Measurements from ENCODE around the gene SH3BP2. TPM values are rescaled to one million over a fixed set of nuclear protein-coding genes. Genes with fewer than 3 reads are reported as not detected.

The SH3BP2 gene
- total and polyA plus RNA-seq, 10 of the 15 experiments (the other 5 are each of a cell fraction or from before 2014, with no cell fraction given): 1.1 to 61.8 (median 23.9) TPM

DNA sequence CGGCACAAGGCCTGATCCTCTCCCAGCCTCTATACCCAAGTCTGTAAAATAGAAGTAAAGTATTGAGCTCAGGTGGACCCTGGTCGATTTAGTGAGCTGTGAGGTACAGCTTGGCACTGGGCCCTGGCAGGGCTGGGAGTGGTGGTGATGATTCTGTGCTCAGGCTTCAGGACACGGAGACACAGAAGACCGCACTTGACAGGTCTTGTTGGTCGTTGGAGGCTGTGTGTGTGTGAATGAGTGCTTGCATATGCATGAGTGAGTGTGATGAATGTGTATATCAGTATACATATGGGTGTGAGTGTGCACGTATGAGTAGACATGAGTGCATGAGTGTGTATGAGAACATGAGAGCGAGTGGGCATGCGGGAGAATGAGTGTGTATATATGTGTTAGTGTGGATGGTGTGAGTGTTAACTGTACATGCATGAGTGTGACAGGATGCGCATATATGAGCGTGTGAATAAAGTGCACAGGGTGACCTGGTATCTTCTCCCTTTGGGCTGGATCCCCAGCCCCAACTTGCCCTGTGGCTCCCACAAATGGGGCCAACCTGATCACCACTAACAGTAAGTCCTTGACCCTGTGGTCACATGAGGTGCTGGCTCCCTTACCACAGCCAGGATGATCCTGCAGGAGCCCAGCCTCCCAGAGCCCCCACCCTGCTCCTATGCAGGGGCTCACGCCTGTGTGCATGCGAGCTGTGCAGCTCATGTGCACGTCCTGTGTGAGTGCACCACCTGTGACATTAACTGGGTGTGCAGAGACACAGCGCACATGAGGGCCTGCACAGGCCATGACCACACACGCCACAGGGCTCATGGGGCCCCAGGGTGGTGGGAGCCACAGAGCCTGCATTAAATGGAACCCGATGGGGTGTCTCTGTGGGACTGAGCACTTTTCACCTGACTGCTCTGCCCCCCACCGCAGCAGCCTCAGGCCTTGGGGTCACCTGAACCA lies 20.8 kb downstream of the SH3BP2 start:
- H3K27ac ChIP-seq (ENCODE audit: control insufficient read depth, insufficient read depth): peak overlapping the region; percentile 90; the same call in 1 of the 2 replicates
- TF ChIP-seq RAD51 (IDR thresholded peaks at IDR 0.05): no peak
- peak; percentile 68 for TF ChIP-seq RUNX3 (IDR thresholded peaks at IDR 0.05; ENCODE audit: low read length)
- TF ChIP-seq CBX3 (IDR thresholded peaks at IDR 0.05; ENCODE audit: borderline replicate concordance, low read depth): no peak
- TF ChIP-seq POLR2AphosphoS2 (IDR thresholded peaks at IDR 0.05; ENCODE audit: low read depth, low read length): 0 out of 2 replicates have a peak, but pooled peaks have one; percentile 25
- TF ChIP-seq, protein P1, sequence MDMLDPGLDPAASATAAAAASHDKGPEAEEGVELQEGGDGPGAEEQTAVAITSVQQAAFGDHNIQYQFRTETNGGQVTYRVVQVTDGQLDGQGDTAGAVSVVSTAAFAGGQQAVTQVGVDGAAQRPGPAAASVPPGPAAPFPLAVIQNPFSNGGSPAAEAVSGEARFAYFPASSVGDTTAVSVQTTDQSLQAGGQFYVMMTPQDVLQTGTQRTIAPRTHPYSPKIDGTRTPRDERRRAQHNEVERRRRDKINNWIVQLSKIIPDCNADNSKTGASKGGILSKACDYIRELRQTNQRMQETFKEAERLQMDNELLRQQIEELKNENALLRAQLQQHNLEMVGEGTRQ (IDR thresholded peaks at IDR 0.05; ENCODE audit: borderline replicate concordance, low read depth, low read length): no peak
- TF ChIP-seq POU2F2 (IDR thresholded peaks at IDR 0.05; ENCODE audit: borderline replicate concordance, low read depth, low read length): peak; percentile 70; the same call in 1 of the 3 replicates
- TF ChIP-seq BHLHE40 (IDR thresholded peaks at IDR 0.05; ENCODE audit: borderline replicate concordance in 1 of 2, low read depth in 2 of 2, low read length in 1 of 2): peak; percentile 55 to 73; a peak in 3 of 4 replicates
- peak; percentile 67 for TF ChIP-seq NR2F1 (conservative IDR thresholded peaks at IDR 0.05)
- TF ChIP-seq MEF2B (IDR thresholded peaks at IDR 0.05; ENCODE audit: partially characterized antibody, poor library complexity, severe bottlenecking): no peak
- TF ChIP-seq, protein P2, sequence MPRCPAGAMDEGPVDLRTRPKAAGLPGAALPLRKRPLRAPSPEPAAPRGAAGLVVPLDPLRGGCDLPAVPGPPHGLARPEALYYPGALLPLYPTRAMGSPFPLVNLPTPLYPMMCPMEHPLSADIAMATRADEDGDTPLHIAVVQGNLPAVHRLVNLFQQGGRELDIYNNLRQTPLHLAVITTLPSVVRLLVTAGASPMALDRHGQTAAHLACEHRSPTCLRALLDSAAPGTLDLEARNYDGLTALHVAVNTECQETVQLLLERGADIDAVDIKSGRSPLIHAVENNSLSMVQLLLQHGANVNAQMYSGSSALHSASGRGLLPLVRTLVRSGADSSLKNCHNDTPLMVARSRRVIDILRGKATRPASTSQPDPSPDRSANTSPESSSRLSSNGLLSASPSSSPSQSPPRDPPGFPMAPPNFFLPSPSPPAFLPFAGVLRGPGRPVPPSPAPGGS (IDR thresholded peaks at IDR 0.05; ENCODE audit: borderline replicate concordance, insufficient read depth, low read depth, low read length, poor library complexity, severe bottlenecking): peak; percentile 92
- DNase-seq (ENCODE audit: low read depth, low spot score) (no peak), ATAC-seq (peak; percentile 17), FAIRE-seq (peak; percentile 79)
- CTCF ChIA-PET: interaction anchor here (0.9 to 1.3 kb wide), 4 partner anchors 55 to 224 kb away, joined by 3 to 4 read pairs (median 4); no protein-coding TSS in a partner anchor
- SMC1A ChIA-PET (ENCODE audit: uncharacterized antibody, unreplicated experiment): interaction anchor here (0.6 to 2.6 kb wide), 10 partner anchors 8 to 124 kb away, joined by 3 to 17 read pairs (median 4); no protein-coding TSS in a partner anchor
- H3K9ac ChIP-seq (ENCODE audit: control insufficient read depth, insufficient read depth, low read length): peak overlapping the region; percentile 85; the same call in 1 of the 2 replicates
- peak overlapping the region; percentile 99 for H3K4me2 ChIP-seq (ENCODE audit: control insufficient read depth, insufficient read depth)
- TSS peak; percentile 34 for BruUV-seq (replicated peaks)
- RAD21 ChIA-PET (ENCODE audit: unreplicated experiment): interaction anchor here (0.5 to 1.8 kb wide), 9 partner anchors 10 to 140 kb away, joined by 3 to 10 read pairs (median 4); partner anchors contain the start of gene TNIP2
- H3K27me3 ChIP-seq (replicated peaks in 1 of 2; ENCODE audit: control insufficient read depth in 2 of 2, insufficient read depth in 2 of 2, low read length in 1 of 2): no peaks in the 10 kb centered on the region
- POLR2A ChIA-PET: interaction anchor here (0.6 to 3.1 kb wide), 9 partner anchors 10 to 372 kb away, joined by 3 to 16 read pairs (median 5); partner anchors contain the start of gene FAM193A
- H3K79me2 ChIP-seq (ENCODE audit: control insufficient read depth, insufficient read depth, low read length): peaks cover 53% of the 10 kb centered on the region
- H2AFZ ChIP-seq (ENCODE audit: control insufficient read depth, low read depth, low read length): no peak overlapping the region
- peaks cover 50% of the 10 kb centered on the region for H3K4me1 ChIP-seq (ENCODE audit: control insufficient read depth, insufficient read depth, low read length)
- no peaks in the 10 kb centered on the region for H3K9me3 ChIP-seq (replicated peaks; ENCODE audit: control insufficient read depth, insufficient read depth, low read length)
- whole genome bisulfite sequencing (ENCODE audit: insufficient coverage, insufficient replicate concordance, low lambda C conversion rate, missing lambda C conversion rate): 61% methylated on average over 17 of the region's 17 CpGs
- in situ Hi-C loops (cut with MboI) (no loop called here), intact Hi-C loops (cut with micrococcal nuclease; ENCODE audit: unreplicated experiment) (loop anchor here (5.0 kb wide), 1 partner anchor 51 kb away; no protein-coding TSS in a partner anchor)
- no peaks in the 10 kb centered on the region for H3K36me3 ChIP-seq (ENCODE audit: control insufficient read depth in 2 of 2, insufficient read depth in 2 of 2, low read length in 1 of 2)
- no peaks in the 10 kb centered on the region for H4K20me1 ChIP-seq (ENCODE audit: control insufficient read depth, insufficient read depth)
- H3K4me3 ChIP-seq: peak overlapping the region; percentile 97
